OCI-LY1 (cell line): ENCODE measurements around the gene DLX1.
"Not testable (repeated sequence)": the region's sequence is repeated elsewhere in the genome, so short reads cannot be mapped to it uniquely, and the experiment has no call there.

ENCODE experiments used
- EZH2 ChIP-seq: fragments of 200-600 bp; sonication (generic), shearing (Covaris generic); IDR thresholded peaks from 2 replicates; pipeline ENCODE4 v1.8.0; 2017; ENCODE audit warnings: borderline replicate concordance, mixed run types, mild to moderate bottlenecking, antibody characterized with exemption, low read length, moderate library complexity, mixed read lengths
- TF ChIP-seq, protein P1 (sequence below): fragments of 200-600 bp; sonication (generic), shearing (Covaris generic); IDR thresholded peaks from 2 replicates; pipeline ENCODE4 v1.5.1; 2017; ENCODE audit warnings: mild to moderate bottlenecking, antibody characterized with exemption, low read length, moderate library complexity, mixed read lengths

- TF ChIP-seq, protein P1, sequence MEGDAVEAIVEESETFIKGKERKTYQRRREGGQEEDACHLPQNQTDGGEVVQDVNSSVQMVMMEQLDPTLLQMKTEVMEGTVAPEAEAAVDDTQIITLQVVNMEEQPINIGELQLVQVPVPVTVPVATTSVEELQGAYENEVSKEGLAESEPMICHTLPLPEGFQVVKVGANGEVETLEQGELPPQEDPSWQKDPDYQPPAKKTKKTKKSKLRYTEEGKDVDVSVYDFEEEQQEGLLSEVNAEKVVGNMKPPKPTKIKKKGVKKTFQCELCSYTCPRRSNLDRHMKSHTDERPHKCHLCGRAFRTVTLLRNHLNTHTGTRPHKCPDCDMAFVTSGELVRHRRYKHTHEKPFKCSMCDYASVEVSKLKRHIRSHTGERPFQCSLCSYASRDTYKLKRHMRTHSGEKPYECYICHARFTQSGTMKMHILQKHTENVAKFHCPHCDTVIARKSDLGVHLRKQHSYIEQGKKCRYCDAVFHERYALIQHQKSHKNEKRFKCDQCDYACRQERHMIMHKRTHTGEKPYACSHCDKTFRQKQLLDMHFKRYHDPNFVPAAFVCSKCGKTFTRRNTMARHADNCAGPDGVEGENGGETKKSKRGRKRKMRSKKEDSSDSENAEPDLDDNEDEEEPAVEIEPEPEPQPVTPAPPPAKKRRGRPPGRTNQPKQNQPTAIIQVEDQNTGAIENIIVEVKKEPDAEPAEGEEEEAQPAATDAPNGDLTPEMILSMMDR: not testable (repeated sequence)
- not testable (repeated sequence) for TF ChIP-seq EZH2
These were observed 25.2 kb upstream of the DLX1 start for GRCh38 chr2:172060118-172060517.
